A549 (cell line): ENCODE data around the gene RAD51B.

Source experiments
- BHLHE40 ChIP-seq: IDR thresholded peaks from 2 replicates; pipeline ENCODE4 v1.6.1; 2012; ENCODE audit warnings: low read depth, low read length, inconsistent platforms
- CTCF ChIP-seq: fragments of >200 bp; sonication (Bioruptor Twin); formaldehyde crosslinking; IDR thresholded peaks from 3 replicates; pipeline ENCODE4 v1.5.1; 2016
- E2F6 ChIP-seq: IDR thresholded peaks from 2 replicates; pipeline ENCODE4 v1.6.1; 2012; ENCODE audit warnings: low read depth, borderline replicate concordance
- FOXS1 ChIP-seq: fragments of 250-450 bp; sonication (Bioruptor Pico); IDR thresholded peaks from 2 replicates; pipeline ENCODE4 v1.5.0; 2020; ENCODE audit warnings: mild to moderate bottlenecking, moderate library complexity
- JUN ChIP-seq, 2 experiments: fragments of >200 bp; sonication (Bioruptor Twin); formaldehyde crosslinking; IDR thresholded peaks; 2 replicates in 1 of 2; 3 replicates in 1 of 2; pipeline ENCODE4 v1.6.1; 2016 to 2017
- MAX ChIP-seq: IDR thresholded peaks from 2 replicates; pipeline ENCODE4 v1.6.1; 2012
- NR3C1 ChIP-seq: fragments of >200 bp; sonication (Bioruptor Twin); formaldehyde crosslinking; IDR thresholded peaks from 3 replicates; pipeline ENCODE4 v1.6.1; 2017
- PHF8 ChIP-seq: fragments of 200-600 bp; sonication (generic); IDR thresholded peaks from 2 replicates; pipeline ENCODE4 v1.6.1; 2016; ENCODE audit warnings: low read depth, mild to moderate bottlenecking, antibody characterized with exemption, moderate library complexity, borderline replicate concordance
- POLR2A ChIP-seq: IDR thresholded peaks from 2 replicates; pipeline ENCODE4 v1.6.1; 2012; ENCODE audit warnings: mild to moderate bottlenecking, low read length
- SMC3 ChIP-seq: fragments of >200 bp; sonication (Bioruptor Twin); formaldehyde crosslinking; IDR thresholded peaks from 3 replicates; pipeline ENCODE4 v1.6.1; 2018; ENCODE audit warnings: inconsistent platforms
- TP53 ChIP-seq: fragments of 250-450 bp; sonication (Bioruptor Pico); IDR thresholded peaks from 2 replicates; pipeline ENCODE4 v1.5.0; 2021; ENCODE audit warnings: mild to moderate bottlenecking, moderate library complexity

GRCh38 chr14:68584786-68585185, 765.2 kb downstream of the RAD51B start:
- TF ChIP-seq BHLHE40, result no peak
- TF ChIP-seq POLR2A, result no peak
- TF ChIP-seq NR3C1, result no peak
- no peak for TF ChIP-seq CTCF
- no peak for TF ChIP-seq TP53 (CRISPR knock-in tag)
- no peak for TF ChIP-seq MAX
- no peak for TF ChIP-seq PHF8
- TF ChIP-seq SMC3, result no peak
- TF ChIP-seq FOXS1 (CRISPR knock-in tag), result no peak
- no peak for TF ChIP-seq E2F6
- TF ChIP-seq JUN (IDR thresholded peaks at IDR 0.05), result no peak
